Measurements from ENCODE around the gene HSPB6.

The HSPB6 gene

DNA sequence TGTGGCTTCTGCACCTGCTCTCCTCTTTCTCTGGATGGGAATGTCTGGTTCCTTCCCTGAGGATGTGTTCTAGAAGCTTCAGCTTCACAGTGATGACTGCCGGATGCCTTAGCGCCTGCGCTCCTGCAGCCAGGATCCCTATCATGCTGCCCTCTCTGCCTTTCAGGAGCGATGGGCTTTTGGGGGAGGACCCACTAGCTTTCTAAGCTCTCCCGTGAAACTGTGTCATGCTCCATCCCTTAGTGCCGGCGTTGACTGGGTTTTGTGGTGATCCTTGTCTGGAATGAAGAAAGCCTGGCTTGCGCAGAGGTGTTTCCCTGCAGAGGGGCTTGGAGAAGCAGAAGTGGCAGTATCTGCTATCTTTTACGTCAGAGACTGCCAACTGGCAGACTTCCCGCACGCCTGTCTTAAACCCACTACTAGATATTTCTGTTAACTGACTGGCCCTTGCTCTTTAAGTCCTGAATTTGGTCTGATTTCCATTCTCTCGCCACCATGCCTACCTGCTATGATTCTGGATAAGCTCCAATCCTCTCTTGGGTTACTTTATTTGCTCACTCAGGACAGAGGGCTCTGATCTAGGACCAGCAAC, 42.8 kb downstream of the HSPB6 start:
- no peak for DNase-seq

DNA sequence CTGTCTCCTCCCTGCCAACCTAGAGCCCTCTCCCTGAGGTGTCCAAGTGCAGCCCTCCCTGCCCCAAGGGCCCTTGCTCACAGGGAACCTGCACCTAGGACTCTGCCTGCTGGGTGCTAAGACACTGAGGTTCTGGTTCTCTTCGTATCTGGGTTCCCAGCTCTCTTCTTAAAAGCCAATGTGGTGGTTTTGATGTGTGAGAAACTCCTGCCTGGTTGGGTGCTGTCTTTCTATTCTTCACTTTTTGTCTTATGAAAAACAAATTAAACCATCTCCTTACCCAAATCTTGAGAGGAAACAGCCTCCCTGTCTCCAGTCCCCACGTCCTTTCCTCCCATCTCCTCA, 43.4 kb downstream of the HSPB6 start:
- DNase-seq = no peak

DNA sequence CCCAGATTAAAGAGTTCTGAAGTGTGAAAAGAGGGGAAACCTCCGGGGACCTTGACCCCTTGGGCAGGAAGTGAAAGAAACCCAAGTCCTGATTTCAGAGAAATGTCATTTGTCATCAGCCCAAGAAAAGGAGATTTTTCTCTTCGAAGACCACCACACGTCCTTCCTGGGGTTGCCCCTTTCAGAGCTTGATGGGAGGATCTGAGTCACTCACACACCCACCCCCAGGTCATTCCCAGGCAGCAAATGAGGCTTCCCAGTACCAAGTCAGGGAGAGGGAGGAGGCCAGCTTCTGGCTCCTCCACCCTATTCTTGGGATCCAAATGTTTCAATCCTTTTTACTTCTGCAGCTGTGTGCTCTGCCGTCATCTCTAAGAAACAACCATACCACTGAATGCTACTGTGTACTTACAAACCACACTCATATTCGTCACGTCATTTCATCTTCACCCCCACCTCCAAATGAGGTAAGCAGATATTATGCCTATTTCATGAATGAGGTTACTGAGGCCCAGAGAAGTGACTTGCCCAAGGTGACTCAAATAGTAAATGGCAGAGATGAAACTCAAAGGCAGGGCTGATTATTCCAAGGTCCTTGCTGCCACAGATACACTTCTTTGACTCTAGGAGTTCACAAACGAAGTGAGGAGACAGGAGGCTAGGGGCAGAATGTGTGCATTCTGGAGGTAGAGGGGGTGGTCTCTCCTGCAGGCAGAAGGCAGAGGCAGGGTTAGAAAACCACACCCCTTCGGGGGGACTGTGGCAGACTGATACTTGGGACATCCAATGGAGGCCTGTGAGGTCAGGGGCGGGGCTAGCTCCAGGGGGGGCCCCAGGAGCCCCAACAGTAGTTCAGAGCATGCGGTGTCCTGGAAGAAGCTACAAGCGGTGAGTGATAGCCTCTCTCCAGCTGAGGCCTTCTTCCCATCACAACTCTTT, 44.0 kb downstream of the HSPB6 start:
- DNase-seq = no peak

DNA sequence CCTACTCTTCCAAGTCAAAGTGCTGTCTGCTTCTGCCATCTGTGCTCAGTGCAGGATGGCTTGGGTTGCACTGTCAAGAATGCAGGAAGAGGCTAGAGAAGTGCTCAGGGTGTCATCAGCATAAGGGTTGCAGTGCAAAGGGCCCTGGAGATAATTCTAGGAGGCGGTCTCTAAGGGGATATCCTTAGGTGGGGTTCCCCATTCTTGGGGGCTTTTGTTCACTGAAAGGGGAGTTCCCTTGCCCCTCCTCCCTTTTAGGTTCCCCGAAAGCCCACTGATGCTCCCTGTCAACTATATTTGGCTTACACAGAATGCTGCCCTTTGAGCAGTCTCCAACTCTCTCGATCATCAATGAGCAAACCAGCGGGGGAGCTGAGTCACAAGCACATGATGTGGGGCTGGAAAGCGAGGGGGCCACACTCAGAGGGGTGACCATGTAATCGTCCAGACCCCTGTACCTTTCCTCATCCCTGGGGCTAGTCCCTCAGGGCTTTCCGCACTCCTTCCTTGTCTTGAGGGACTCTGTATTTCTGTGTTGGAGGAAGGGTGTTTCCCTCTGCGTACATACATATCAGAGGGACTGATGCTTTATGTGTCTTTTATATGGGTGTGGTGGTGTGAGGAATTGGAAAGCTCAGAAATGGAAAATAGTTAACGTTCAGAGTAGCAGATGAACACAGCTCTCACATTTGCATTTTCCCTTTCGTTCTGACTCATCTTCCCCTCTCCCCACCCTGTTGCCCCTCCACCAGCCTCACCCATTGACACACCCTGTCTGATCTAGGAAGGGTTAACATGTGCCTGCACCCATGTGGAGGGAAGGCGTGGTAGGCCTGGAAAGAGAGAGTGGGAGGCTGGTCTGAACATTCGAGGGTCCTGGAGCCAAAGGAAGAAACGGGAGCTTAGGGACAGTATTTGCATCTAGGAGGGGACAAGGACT, 45.8 kb downstream of the HSPB6 start:
- no peak for DNase-seq

DNA sequence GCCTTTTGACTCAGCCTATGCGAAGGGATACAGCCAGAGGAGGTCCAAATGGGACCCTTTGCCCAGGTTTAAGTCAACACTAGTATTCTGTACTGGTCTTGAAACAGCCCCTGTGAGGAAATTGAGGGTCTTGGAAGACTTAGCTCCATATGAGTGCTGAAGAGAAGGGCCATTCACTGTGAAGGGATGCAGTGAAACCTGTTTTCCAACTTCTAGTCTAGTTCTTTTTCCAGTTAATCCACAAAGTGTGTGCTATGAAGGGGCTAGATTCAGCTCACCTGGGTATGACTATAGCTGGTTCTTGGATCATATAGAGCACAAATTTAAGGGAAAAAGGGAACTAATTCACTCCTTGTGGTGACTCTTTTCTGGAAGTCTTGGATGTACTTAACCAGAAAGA, 48.4 kb downstream of the HSPB6 start:
- no peak for DNase-seq

All from Kasumi-1 (cell line).